Measurements from ENCODE around the gene TXNRD3. TPM values are rescaled to one million over a fixed set of nuclear protein-coding genes. Genes with fewer than 3 reads are reported as not detected.

Gene TXNRD3
- total RNA-seq, 2 experiments from 2014 or later = not detected

GRCh38 chr3:126649556-126650092 lies 5.3 kb downstream of the TXNRD3 start:
- H3K9me3 ChIP-seq (ENCODE audit: low read length) = no peaks in the 10 kb centered on the region
- no peaks in the 10 kb centered on the region for H4K20me1 ChIP-seq (ENCODE audit: insufficient read depth, low read length)
- no peaks in the 10 kb centered on the region for H3K4me1 ChIP-seq (ENCODE audit: insufficient read depth, low read length, poor library complexity, severe bottlenecking)
- CTCF ChIA-PET (ENCODE audit: unreplicated experiment) = no interaction called here
- H3K79me2 ChIP-seq (ENCODE audit: insufficient read depth, low read depth, low read length) = no peaks in the 10 kb centered on the region
- H3K4me3 ChIP-seq (ENCODE audit: low read depth, low read length, poor library complexity, severe bottlenecking) = no peak overlapping the region
- no peak for DNase-seq (ENCODE audit: low spot score)
- no peak for TF ChIP-seq EZH2phosphoT487 (IDR thresholded peaks at IDR 0.05; ENCODE audit: borderline replicate concordance, low read depth, low read length)
- no peak for TF ChIP-seq CTCF (conservative IDR thresholded peaks at IDR 0.05; ENCODE audit: low read length)
- H3K9me2 ChIP-seq (ENCODE audit: insufficient read depth, low read length) = no peaks in the 10 kb centered on the region; the same call in 1 of the 2 replicates
- no peak overlapping the region for H2AFZ ChIP-seq (ENCODE audit: low read length)
- POLR2A ChIA-PET = no interaction called here
- no peak overlapping the region for H3K27ac ChIP-seq (ENCODE audit: low read depth, low read length, poor library complexity, severe bottlenecking)
- H3K36me3 ChIP-seq (ENCODE audit: insufficient read depth, low read length) = no peaks in the 10 kb centered on the region
- H3K4me2 ChIP-seq (ENCODE audit: low read length) = no peak overlapping the region
- intact Hi-C loops (cut with micrococcal nuclease; ENCODE audit: unreplicated experiment) = no loop called here
- no TSS peak for BruUV-seq (replicated peaks)

- CTCF ChIA-PET (ENCODE audit: unreplicated experiment) = no interaction called here
- Histone ChIP-seq H3K4me3 (ENCODE audit: low read depth, low read length, poor library complexity, severe bottlenecking) (no peak overlapping the region), H4K20me1 (ENCODE audit: insufficient read depth, low read length) (no peaks in the 10 kb centered on the region), H3K27ac (ENCODE audit: low read depth, low read length, poor library complexity, severe bottlenecking) (no peak overlapping the region), H3K9me3 (ENCODE audit: low read length) (no peaks in the 10 kb centered on the region), H2AFZ (ENCODE audit: low read length) (no peak overlapping the region), H3K79me2 (ENCODE audit: insufficient read depth, low read depth, low read length) (no peaks in the 10 kb centered on the region), H3K4me1 (ENCODE audit: insufficient read depth, low read length, poor library complexity, severe bottlenecking) (no peaks in the 10 kb centered on the region), H3K4me2 (ENCODE audit: low read length) (no peak overlapping the region), H3K36me3 (ENCODE audit: insufficient read depth, low read length) (no peaks in the 10 kb centered on the region), H3K9me2 (ENCODE audit: insufficient read depth, low read length) (no peaks in the 10 kb centered on the region; the same call in 1 of the 2 replicates)
- intact Hi-C loops (cut with micrococcal nuclease; ENCODE audit: unreplicated experiment) = no loop called here
- no TSS peak for BruUV-seq (replicated peaks)
- no peak for DNase-seq (ENCODE audit: low spot score)
- POLR2A ChIA-PET = no interaction called here
- TF ChIP-seq CTCF (conservative IDR thresholded peaks at IDR 0.05; ENCODE audit: low read length) (no peak), EZH2phosphoT487 (IDR thresholded peaks at IDR 0.05; ENCODE audit: borderline replicate concordance, low read depth, low read length) (no peak)
Observed at GRCh38 chr3:126646674-126647073, 8.2 kb downstream of the TXNRD3 start.

GRCh38 chr3:126644615-126645014 lies 10.3 kb downstream of the TXNRD3 start:
- BruUV-seq (replicated peaks) = no TSS peak
- TF ChIP-seq CTCF (conservative IDR thresholded peaks at IDR 0.05; ENCODE audit: low read length) (no peak), EZH2phosphoT487 (IDR thresholded peaks at IDR 0.05; ENCODE audit: borderline replicate concordance, low read depth, low read length) (no peak)

More at GRCh38 chr3:126644615-126645014, 10.3 kb downstream of the TXNRD3 start:
- Histone ChIP-seq H3K36me3 (ENCODE audit: insufficient read depth, low read length) (no peaks in the 10 kb centered on the region), H4K20me1 (ENCODE audit: insufficient read depth, low read length) (no peaks in the 10 kb centered on the region), H3K9me2 (ENCODE audit: insufficient read depth, low read length) (no peaks in the 10 kb centered on the region), H3K4me2 (ENCODE audit: low read length) (no peak overlapping the region), H3K9me3 (ENCODE audit: low read length) (no peaks in the 10 kb centered on the region), H3K79me2 (ENCODE audit: insufficient read depth, low read depth, low read length) (no peaks in the 10 kb centered on the region), H2AFZ (ENCODE audit: low read length) (no peak overlapping the region), H3K4me1 (ENCODE audit: insufficient read depth, low read length, poor library complexity, severe bottlenecking) (no peaks in the 10 kb centered on the region), H3K27ac (ENCODE audit: low read depth, low read length, poor library complexity, severe bottlenecking) (no peak overlapping the region), H3K4me3 (ENCODE audit: low read depth, low read length, poor library complexity, severe bottlenecking) (no peak overlapping the region)
- CTCF ChIA-PET (ENCODE audit: unreplicated experiment) = no interaction called here
- POLR2A ChIA-PET = interaction anchor here (1.8 kb wide), 1 partner anchor 9 kb away, joined by 6 read pairs; no protein-coding TSS in a partner anchor
- DNase-seq (ENCODE audit: low spot score) = no peak
- intact Hi-C loops (cut with micrococcal nuclease; ENCODE audit: unreplicated experiment) = no loop called here
